ENCODE data around the gene PRR14L.
"Not testable (repeated sequence)": the region's sequence is repeated elsewhere in the genome, so short reads cannot be mapped to it uniquely, and the experiment has no call there.

PRR14L gene

DNA sequence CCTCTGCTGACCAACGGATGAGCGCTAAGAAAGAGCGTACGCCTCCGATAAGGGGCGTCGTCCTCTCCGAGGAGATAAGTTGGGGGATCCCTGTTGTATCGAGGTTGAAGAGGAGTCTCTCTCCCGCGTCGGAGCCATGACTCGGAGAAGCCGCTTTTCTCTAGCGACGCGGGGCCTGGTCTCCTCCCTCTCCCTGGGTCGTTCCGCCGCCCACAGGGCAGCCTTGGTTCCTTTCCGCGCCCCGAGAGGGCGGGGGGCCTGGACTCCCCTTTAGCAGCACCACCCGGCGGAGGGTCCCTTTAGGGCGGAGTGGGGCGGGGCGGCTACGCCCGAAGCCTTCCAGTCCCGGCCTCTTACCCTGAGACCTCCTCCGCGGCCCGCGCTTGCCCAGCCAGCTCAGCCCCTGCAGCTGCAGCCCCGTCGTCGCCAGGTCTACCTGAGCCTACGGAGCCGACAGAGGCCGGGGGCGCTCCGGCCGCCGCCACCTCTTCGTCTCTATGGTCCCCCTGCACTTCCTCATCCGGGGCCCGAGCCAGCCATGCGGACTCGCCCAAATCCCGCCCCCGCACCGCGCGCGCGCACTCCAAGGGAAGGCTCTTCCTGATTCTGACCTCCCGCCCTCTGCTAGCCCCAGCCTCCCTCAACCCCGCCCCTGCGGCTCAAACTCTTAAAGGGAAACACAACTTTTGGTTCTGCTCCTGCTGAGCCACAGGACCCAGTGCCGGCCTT, at the start of gene PRR14L:
TSS of gene PRR14L (minus strand) at position 497 of the 729 bp plus-strand sequence. CDS start 11,272 bp downstream, outside the sequence.
- Histone ChIP-seq H3K27me3 (ENCODE audit: control insufficient read depth, insufficient read depth, low read length) (no peaks in the 10 kb centered on the region), H3K27ac (ENCODE audit: low read length) (peak within 1 kb of the TSS; percentile 79), H3K4me3 (ENCODE audit: low read length) (peak within 1 kb of the TSS; percentile 78), H3K36me3 (ENCODE audit: control insufficient read depth, low read depth, low read length) (peaks cover 8% of the 10 kb centered on the region), H3K4me1 (ENCODE audit: control insufficient read depth, low read depth, low read length) (peaks cover 39% of the 10 kb centered on the region), H3K9ac (ENCODE audit: low read length) (peak within 1 kb of the TSS; percentile 91), H3K9me3 (ENCODE audit: control insufficient read depth, low read depth, low read length) (no peaks in the 10 kb centered on the region)

GRCh38 chr22:31799358-31799757, 49.4 kb upstream of the PRR14L start:
- H3K36me3 ChIP-seq (ENCODE audit: control insufficient read depth, low read depth, low read length) = peaks cover 34% of the 10 kb centered on the region
- not testable (repeated sequence) for H3K9ac ChIP-seq (ENCODE audit: low read length); H3K4me1 ChIP-seq (ENCODE audit: control insufficient read depth, low read depth, low read length); H3K27ac ChIP-seq (ENCODE audit: low read length); H3K9me3 ChIP-seq (ENCODE audit: control insufficient read depth, low read depth, low read length); H3K27me3 ChIP-seq (ENCODE audit: control insufficient read depth, insufficient read depth, low read length); H3K4me3 ChIP-seq (ENCODE audit: low read length)

GRCh38 chr22:31790240-31790639, 40.3 kb upstream of the PRR14L start:
- Histone ChIP-seq H3K9ac (ENCODE audit: low read length) (no peak overlapping the region), H3K36me3 (ENCODE audit: control insufficient read depth, low read depth, low read length) (peaks cover 5% of the 10 kb centered on the region), H3K4me3 (ENCODE audit: low read length) (no peak overlapping the region)

GRCh38 chr22:31789803-31790202, 39.9 kb upstream of the PRR14L start:
- Histone ChIP-seq H3K27me3 (ENCODE audit: control insufficient read depth, insufficient read depth, low read length) (no peaks in the 10 kb centered on the region), H3K4me3 (ENCODE audit: low read length) (no peak overlapping the region), H3K36me3 (ENCODE audit: control insufficient read depth, low read depth, low read length) (peaks cover 10% of the 10 kb centered on the region), H3K9ac (ENCODE audit: low read length) (no peak overlapping the region), H3K9me3 (ENCODE audit: control insufficient read depth, low read depth, low read length) (no peaks in the 10 kb centered on the region), H3K27ac (ENCODE audit: low read length) (no peak overlapping the region), H3K4me1 (ENCODE audit: control insufficient read depth, low read depth, low read length) (no peaks in the 10 kb centered on the region)

More at GRCh38 chr22:31790240-31790639, 40.3 kb upstream of the PRR14L start:
- no peaks in the 10 kb centered on the region for H3K4me1 ChIP-seq (ENCODE audit: control insufficient read depth, low read depth, low read length)
- no peaks in the 10 kb centered on the region for H3K27me3 ChIP-seq (ENCODE audit: control insufficient read depth, insufficient read depth, low read length)
- no peaks in the 10 kb centered on the region for H3K9me3 ChIP-seq (ENCODE audit: control insufficient read depth, low read depth, low read length)
- H3K27ac ChIP-seq (ENCODE audit: low read length) = no peak overlapping the region

DNA sequence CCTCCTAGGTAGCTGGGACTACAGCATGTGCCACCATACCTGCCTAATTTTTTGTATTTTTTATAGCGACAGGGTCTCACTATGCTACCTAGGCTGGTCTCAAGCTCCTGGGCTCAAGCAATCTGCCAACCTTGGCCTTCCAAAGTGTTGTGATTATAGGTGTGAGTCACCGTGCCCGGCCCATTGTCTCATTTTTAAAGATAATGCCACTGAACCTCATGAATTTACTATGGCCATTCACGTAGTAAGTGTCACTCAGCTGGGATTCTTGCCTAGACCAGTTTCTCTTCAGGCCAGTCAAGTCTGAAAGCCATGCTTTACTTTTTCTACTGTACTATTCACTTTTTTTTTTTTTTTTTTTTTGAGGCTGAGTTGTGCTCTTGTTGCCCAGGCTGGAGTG, 26.3 kb upstream of the PRR14L start:
- no peaks in the 10 kb centered on the region for H3K27me3 ChIP-seq (ENCODE audit: control insufficient read depth, insufficient read depth, low read length)
- no peak overlapping the region for H3K27ac ChIP-seq (ENCODE audit: low read length)
- no peak overlapping the region for H3K9ac ChIP-seq (ENCODE audit: low read length)
- H3K36me3 ChIP-seq (ENCODE audit: control insufficient read depth, low read depth, low read length) = peaks cover 22% of the 10 kb centered on the region
- H3K4me1 ChIP-seq (ENCODE audit: control insufficient read depth, low read depth, low read length) = no peaks in the 10 kb centered on the region
- H3K9me3 ChIP-seq (ENCODE audit: control insufficient read depth, low read depth, low read length) = no peaks in the 10 kb centered on the region
- no peak overlapping the region for H3K4me3 ChIP-seq (ENCODE audit: low read length)

DNA sequence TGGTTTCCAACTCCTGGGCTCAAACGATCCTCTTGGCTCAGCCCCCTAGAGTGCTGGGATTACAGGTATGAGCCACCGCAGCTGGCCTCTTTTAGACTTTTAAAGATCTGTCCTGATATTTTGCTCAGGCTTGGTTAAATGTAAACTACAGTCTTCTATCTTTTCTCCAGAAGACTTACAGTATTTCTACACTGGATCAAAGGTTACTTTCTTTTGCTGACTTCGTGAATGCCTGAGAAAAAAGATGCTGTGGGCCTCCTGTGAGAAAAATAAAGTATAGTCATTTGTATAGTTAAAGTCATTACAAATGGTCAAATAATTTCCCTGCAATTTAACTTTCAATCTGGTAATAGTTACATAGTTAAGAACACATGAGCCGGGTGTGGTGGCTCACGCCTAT, 23.5 kb upstream of the PRR14L start:
- Histone ChIP-seq H3K9ac (ENCODE audit: low read length) (no peak overlapping the region), H3K9me3 (ENCODE audit: control insufficient read depth, low read depth, low read length) (no peaks in the 10 kb centered on the region), H3K27ac (ENCODE audit: low read length) (no peak overlapping the region), H3K4me1 (ENCODE audit: control insufficient read depth, low read depth, low read length) (no peaks in the 10 kb centered on the region), H3K36me3 (ENCODE audit: control insufficient read depth, low read depth, low read length) (peaks cover 16% of the 10 kb centered on the region), H3K27me3 (ENCODE audit: control insufficient read depth, insufficient read depth, low read length) (no peaks in the 10 kb centered on the region), H3K4me3 (ENCODE audit: low read length) (no peak overlapping the region)

- no peaks in the 10 kb centered on the region for H3K9me3 ChIP-seq (ENCODE audit: control insufficient read depth, low read depth, low read length)
- H3K4me3 ChIP-seq (ENCODE audit: low read length) = no peak overlapping the region
- no peak overlapping the region for H3K27ac ChIP-seq (ENCODE audit: low read length)
- H3K27me3 ChIP-seq (ENCODE audit: control insufficient read depth, insufficient read depth, low read length) = no peaks in the 10 kb centered on the region
- peaks cover 25% of the 10 kb centered on the region for H3K36me3 ChIP-seq (ENCODE audit: control insufficient read depth, low read depth, low read length)
- H3K4me1 ChIP-seq (ENCODE audit: control insufficient read depth, low read depth, low read length) = no peaks in the 10 kb centered on the region
- no peak overlapping the region for H3K9ac ChIP-seq (ENCODE audit: low read length)
These were observed 18.6 kb upstream of the PRR14L start for GRCh38 chr22:31768422-31769059.

- Histone ChIP-seq H3K27me3 (ENCODE audit: control insufficient read depth, insufficient read depth, low read length) (no peaks in the 10 kb centered on the region), H3K9me3 (ENCODE audit: control insufficient read depth, low read depth, low read length) (no peaks in the 10 kb centered on the region), H3K36me3 (ENCODE audit: control insufficient read depth, low read depth, low read length) (peaks cover 20% of the 10 kb centered on the region), H3K4me3 (ENCODE audit: low read length) (no peak overlapping the region), H3K27ac (ENCODE audit: low read length) (no peak overlapping the region), H3K4me1 (ENCODE audit: control insufficient read depth, low read depth, low read length) (no peaks in the 10 kb centered on the region), H3K9ac (ENCODE audit: low read length) (no peak overlapping the region)
These were observed 14.9 kb upstream of the PRR14L start for GRCh38 chr22:31764785-31765184.

GRCh38 chr22:31758860-31759259, 8.9 kb upstream of the PRR14L start:
- not testable (repeated sequence) for H3K27me3 ChIP-seq (ENCODE audit: control insufficient read depth, insufficient read depth, low read length); H3K27ac ChIP-seq (ENCODE audit: low read length); H3K9ac ChIP-seq (ENCODE audit: low read length); H3K4me1 ChIP-seq (ENCODE audit: control insufficient read depth, low read depth, low read length); H3K9me3 ChIP-seq (ENCODE audit: control insufficient read depth, low read depth, low read length); H3K4me3 ChIP-seq (ENCODE audit: low read length); H3K36me3 ChIP-seq (ENCODE audit: control insufficient read depth, low read depth, low read length)

DNA sequence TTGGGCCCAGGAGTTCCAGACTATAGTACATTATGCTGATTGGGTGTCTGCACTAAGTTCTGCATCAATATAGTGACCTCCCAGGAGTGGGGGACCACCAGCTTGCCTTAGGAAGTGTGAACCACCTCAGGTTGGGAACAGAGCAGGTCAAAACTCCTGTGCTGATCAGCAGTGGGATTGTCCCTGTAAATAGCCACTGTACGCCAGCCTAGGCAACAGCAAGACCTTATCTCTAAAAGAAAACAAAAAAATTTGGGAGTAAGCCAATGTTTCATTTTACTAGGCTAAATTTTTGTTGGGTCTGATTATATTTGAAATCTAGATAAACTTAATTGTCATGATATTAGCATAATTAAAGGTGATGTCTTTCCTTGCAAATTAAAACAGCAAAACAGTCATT, 7.3 kb upstream of the PRR14L start:
- no peak overlapping the region for H3K4me3 ChIP-seq (ENCODE audit: low read length)
- H3K4me1 ChIP-seq (ENCODE audit: control insufficient read depth, low read depth, low read length) = peaks cover 16% of the 10 kb centered on the region
- no peaks in the 10 kb centered on the region for H3K9me3 ChIP-seq (ENCODE audit: control insufficient read depth, low read depth, low read length)
- H3K36me3 ChIP-seq (ENCODE audit: control insufficient read depth, low read depth, low read length) = peaks cover 5% of the 10 kb centered on the region
- H3K27ac ChIP-seq (ENCODE audit: low read length) = no peak overlapping the region
- H3K27me3 ChIP-seq (ENCODE audit: control insufficient read depth, insufficient read depth, low read length) = no peaks in the 10 kb centered on the region
- H3K9ac ChIP-seq (ENCODE audit: low read length) = no peak overlapping the region

GRCh38 chr22:31754813-31755212, 4.9 kb upstream of the PRR14L start:
- Histone ChIP-seq H3K9ac (ENCODE audit: low read length) (no peak overlapping the region), H3K27me3 (ENCODE audit: control insufficient read depth, insufficient read depth, low read length) (no peaks in the 10 kb centered on the region), H3K27ac (ENCODE audit: low read length) (no peak overlapping the region), H3K4me3 (ENCODE audit: low read length) (peak overlapping the region; percentile 61), H3K4me1 (ENCODE audit: control insufficient read depth, low read depth, low read length) (peaks cover 22% of the 10 kb centered on the region), H3K9me3 (ENCODE audit: control insufficient read depth, low read depth, low read length) (no peaks in the 10 kb centered on the region), H3K36me3 (ENCODE audit: control insufficient read depth, low read depth, low read length) (peaks cover 5% of the 10 kb centered on the region)

Measured in iPS-18a (cell line).